Upper lobe of left lung (tissue), 6 donors: ENCODE measurements around the gene GNGT2. TPM values are rescaled to one million over a fixed set of nuclear protein-coding genes. Genes with fewer than 3 reads are reported as not detected.

Experiments
- ATAC-seq, 2 donors: fragments of 200-7000 bp; cut with Tn5 transposase; one replicate each; pipeline ENCODE4 v1.9.1; 2022; ENCODE audit warnings: mild to moderate bottlenecking in 2 of 2, moderate library complexity in 2 of 2; ENCODE audit not compliant: low FRiP score in 2 of 2
- DNase-seq, 2 donors: peaks; one replicate each; pipeline ENCODE4 v3.0.0-alpha.2; 2019 to 2020
- H3K27ac ChIP-seq, 4 donors: fragments of 200-600 bp; sonication (generic); one replicate each; pipeline ENCODE4 v1.5.1; 2016 to 2019
- H3K27me3 ChIP-seq, 4 donors: fragments of 200-600 bp; sonication (generic); one replicate each; pipeline ENCODE4 v1.5.1; 2017 to 2019
- H3K36me3 ChIP-seq, 4 donors: fragments of 200-600 bp; sonication (generic); one replicate each; pipeline ENCODE4 v1.5.1; 2016 to 2019
- H3K4me1 ChIP-seq, 4 donors: fragments of 200-600 bp; sonication (generic); one replicate each; pipeline ENCODE4 v1.5.1; 2018 to 2019
- H3K4me3 ChIP-seq, 4 donors: fragments of 200-600 bp; sonication (generic); one replicate each; pipeline ENCODE4 v1.5.1; 2017 to 2019; ENCODE audit warnings: mild to moderate bottlenecking in 2 of 4, moderate library complexity in 1 of 4
- H3K9me3 ChIP-seq, 4 donors: fragments of 200-600 bp; sonication (generic); one replicate each; pipeline ENCODE4 v1.5.1; 2018 to 2019
- CTCF ChIP-seq, 6 experiments: fragments of 450-650 bp in 4 of 6; fragments of 200-600 bp in 2 of 6; sonication (generic) in 2 of 6; IDR thresholded peaks; one replicate each; pipeline ENCODE4 v1.5.1; 2016 to 2019; ENCODE audit warnings: antibody characterized with exemption in 6 of 6
- EP300 ChIP-seq, 4 donors: sonication (generic); formaldehyde crosslinking; IDR thresholded peaks; one replicate each; pipeline ENCODE4 v1.5.1; 2017; ENCODE audit warnings: antibody characterized with exemption in 4 of 4, control low read depth in 2 of 4
- POLR2A ChIP-seq, 4 donors: fragments of 450-650 bp; IDR thresholded peaks; one replicate each; pipeline ENCODE4 v1.5.1; 2016 to 2017; ENCODE audit warnings: antibody characterized with exemption in 4 of 4, mild to moderate bottlenecking in 2 of 4
- POLR2AphosphoS5 ChIP-seq, 2 donors: sonication (generic); formaldehyde crosslinking; IDR thresholded peaks; one replicate each; pipeline ENCODE4 v1.5.1; 2017; ENCODE audit warnings: antibody characterized with exemption in 2 of 2
- WGBS, 2 donors: methylation state at CpG; one replicate each; pipeline ENCODE4 v1.1.5; 2017 to 2018; 5-methylcytosine and 5-hydroxymethylcytosine counted together
- total RNA-seq, 6 donors: library from RNA; depleted of rRNA in 4 of 6; stranded (reverse); fragments of >200 nt in 4 of 6; gene quantifications; one replicate each; pipeline versions ENCODE4 v1.1.0 to v1.2.1, GENCODE V29; 2016 to 2021
- donor health status: DM: no; HTN: no; CAD: no; lungs with moderate emphysema.
- donor health status: DM: no; HTN: yes; CAD: no; lungs with severe emphysema.

GNGT2 gene
- total RNA-seq, 6 donors from 2014 or later, result 1.1 to 22.5 (median 9.9) TPM

- Histone ChIP-seq H3K36me3 (no peaks in the 10 kb centered on the region), H3K27me3 (no peaks in the 10 kb centered on the region), H3K9me3 (no peaks in the 10 kb centered on the region), H3K4me3 (peak overlapping the region; percentile 43 to 88 (median 75)), H3K4me1 (peaks cover 0 to 13% (median 9%) of the 10 kb centered on the region in 4 donors), H3K27ac (peak overlapping the region; percentile 92 to 99 (median 96))
- peak in 1 of 2 donors; percentile 60 for DNase-seq
- peak; percentile 1 to 7 for ATAC-seq
- TF ChIP-seq EP300 (IDR thresholded peaks at IDR 0.05) (no peak), CTCF (IDR thresholded peaks at IDR 0.05) (no peak), POLR2AphosphoS5 (IDR thresholded peaks at IDR 0.05) (peak in 1 of 2 donors; percentile 36), POLR2A (IDR thresholded peaks at IDR 0.05) (peak in 1 of 4 donors; percentile 75)
- 13 to 18% methylated on average over 19 to 21 of the region's 21 CpGs for WGBS, 2 donors
These were observed 16.7 kb downstream of the GNGT2 start for GRCh38 chr17:49193513-49194296.

- DNase-seq, result peak; percentile 94 to 95
- Histone ChIP-seq H3K4me3 (peak overlapping the region; percentile 37 to 88 (median 75)), H3K27ac (peak overlapping the region; percentile 92 to 99 (median 96)), H3K4me1 (peaks cover 0 to 13% (median 9%) of the 10 kb centered on the region in 4 donors), H3K9me3 (no peaks in the 10 kb centered on the region), H3K36me3 (no peaks in the 10 kb centered on the region), H3K27me3 (no peaks in the 10 kb centered on the region)
- 0 to 1% methylated on average over 38 to 46 of the region's 53 CpGs for WGBS, 2 donors
- peak; percentile 21 to 48 for TF ChIP-seq POLR2AphosphoS5 (IDR thresholded peaks at IDR 0.05)
- TF ChIP-seq EP300 (IDR thresholded peaks at IDR 0.05), result peak in 1 of 4 donors; percentile 5
- peak in 3 of 6 experiments; percentile 24 to 32 (median 26) for TF ChIP-seq CTCF (IDR thresholded peaks at IDR 0.05)
- TF ChIP-seq POLR2A (IDR thresholded peaks at IDR 0.05), result peak in 2 of 4 donors; percentile 51 to 52
- ATAC-seq, result peak; percentile 93 to 95
These were observed 18.2 kb downstream of the GNGT2 start for GRCh38 chr17:49191917-49192741.

GRCh38 chr17:49191409-49191916 is 18.9 kb downstream of the GNGT2 start:
- H3K4me1 ChIP-seq, result peaks cover 0 to 13% (median 9%) of the 10 kb centered on the region in 4 donors
- no peaks in the 10 kb centered on the region for H3K27me3 ChIP-seq
- no peaks in the 10 kb centered on the region for H3K36me3 ChIP-seq
- WGBS, 2 donors, result 5 to 7% methylated on average over 8 of the region's 8 CpGs
- DNase-seq (no peak), ATAC-seq (no peak)
- H3K9me3 ChIP-seq, result no peaks in the 10 kb centered on the region
- H3K27ac ChIP-seq, result peak overlapping the region; percentile 92 to 99 (median 96)
- TF ChIP-seq EP300 (IDR thresholded peaks at IDR 0.05) (no peak), POLR2A (IDR thresholded peaks at IDR 0.05) (no peak), CTCF (IDR thresholded peaks at IDR 0.05) (no peak), POLR2AphosphoS5 (IDR thresholded peaks at IDR 0.05) (no peak)
- H3K4me3 ChIP-seq, result peak overlapping the region; percentile 37 to 88 (median 75)

- DNase-seq (peak in 1 of 2 donors; percentile 24), ATAC-seq (no peak)
- peaks cover 0 to 13% (median 9%) of the 10 kb centered on the region in 4 donors for H3K4me1 ChIP-seq
- no peaks in the 10 kb centered on the region for H3K9me3 ChIP-seq
- no peaks in the 10 kb centered on the region for H3K27me3 ChIP-seq
- H3K36me3 ChIP-seq, result no peaks in the 10 kb centered on the region
- no peak overlapping the region for H3K4me3 ChIP-seq
- 36 to 43% methylated on average over 4 of the region's 4 CpGs for WGBS, 2 donors
- H3K27ac ChIP-seq, result peak overlapping the region in 2 of 4 donors; percentile 12 to 92
- TF ChIP-seq POLR2AphosphoS5 (IDR thresholded peaks at IDR 0.05), result no peak
- no peak for TF ChIP-seq EP300 (IDR thresholded peaks at IDR 0.05)
- no peak for TF ChIP-seq CTCF (IDR thresholded peaks at IDR 0.05)
- TF ChIP-seq POLR2A (IDR thresholded peaks at IDR 0.05), result no peak
These were observed 19.4 kb downstream of the GNGT2 start for GRCh38 chr17:49190932-49191331.
